ENCODE measurements around the gene ZBTB25.
"Not testable (repeated sequence)": the region's sequence is repeated elsewhere in the genome, so short reads cannot be mapped to it uniquely, and the experiment has no call there.

The ZBTB25 gene

GRCh38 chr14:64503434-64504309, at the start of gene ZBTB25:
TSS of gene ZBTB25 (minus strand) at chr14:64503838. CDS start at chr14:64490533, 13,305 bp downstream.
- peak; percentile 87 to 98 (median 96) for DNase-seq

GRCh38 chr14:64550621-64551333, 47.1 kb upstream of the ZBTB25 start:
- no peak for DNase-seq

GRCh38 chr14:64549791-64550620, 46.4 kb upstream of the ZBTB25 start, which contains the start of gene PPP1R36:
TSS of gene PPP1R36 (plus strand) at chr14:64549961. CDS start at chr14:64549998, 37 bp downstream.
- DNase-seq = peak in 1 of 4 experiments; percentile 28

GRCh38 chr14:64549016-64549415, 45.4 kb upstream of the ZBTB25 start:
- DNase-seq = no peak

GRCh38 chr14:64544607-64545312, 41.1 kb upstream of the ZBTB25 start:
- DNase-seq = no peak

GRCh38 chr14:64542836-64543201, 39.2 kb upstream of the ZBTB25 start:
- no peak for DNase-seq

- DNase-seq = peak in 1 of 4 experiments; percentile 2
Measured at GRCh38 chr14:64541972-64542835, 38.6 kb upstream of the ZBTB25 start.

GRCh38 chr14:64541261-64541971, 37.8 kb upstream of the ZBTB25 start:
- DNase-seq = no peak

GRCh38 chr14:64540208-64541202, 36.9 kb upstream of the ZBTB25 start, which contains the start of gene HSPA2:
TSS of gene HSPA2 (plus strand) at chr14:64540741. CDS start at chr14:64540850, 109 bp downstream.
- DNase-seq = peak; percentile 79 to 88 (median 84)

GRCh38 chr14:64536488-64537245, 33.0 kb upstream of the ZBTB25 start:
- no peak for DNase-seq

- DNase-seq = no peak
Measured at GRCh38 chr14:64531567-64531966, 27.9 kb upstream of the ZBTB25 start.

GRCh38 chr14:64525354-64525753, 21.7 kb upstream of the ZBTB25 start:
- no peak for DNase-seq

GRCh38 chr14:64522591-64523355, 19.1 kb upstream of the ZBTB25 start:
- DNase-seq = no peak

- no peak for DNase-seq
Measured at GRCh38 chr14:64520699-64521098, 17.1 kb upstream of the ZBTB25 start.

- DNase-seq = no peak
Measured at GRCh38 chr14:64518229-64518628, 14.6 kb upstream of the ZBTB25 start.

- not testable (repeated sequence) for DNase-seq
Measured at GRCh38 chr14:64517667-64518066, 14.0 kb upstream of the ZBTB25 start.

- no peak for DNase-seq
Measured at GRCh38 chr14:64516969-64517368, 13.3 kb upstream of the ZBTB25 start.

- no peak for DNase-seq
Measured at GRCh38 chr14:64515053-64515452, 11.4 kb upstream of the ZBTB25 start.
